ENCODE data around the gene INVS. TPM values are rescaled to one million over a fixed set of nuclear protein-coding genes. Genes with fewer than 3 reads are reported as not detected.

INVS gene
- total RNA-seq, 4 donors from 2014 or later = 21.0 to 47.8 (median 31.6) TPM

DNA sequence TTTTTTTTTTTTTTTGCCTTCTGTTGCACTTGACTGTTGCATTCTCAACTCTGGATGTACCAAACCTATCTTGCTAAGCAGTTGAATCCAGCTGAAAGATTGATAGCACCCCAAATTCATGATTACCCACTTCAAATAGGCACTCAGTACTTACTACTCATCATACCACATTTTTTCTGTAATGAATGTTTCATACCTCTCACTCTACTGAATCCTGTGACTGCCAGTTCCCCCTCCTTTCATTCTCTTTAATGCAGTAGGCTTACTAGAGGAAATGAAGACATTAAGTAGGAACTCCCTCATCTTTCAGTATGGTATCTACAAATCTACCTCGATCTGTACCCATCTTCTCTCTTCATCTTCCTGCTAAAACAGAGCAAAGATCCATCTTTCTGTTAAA is 6.8 kb downstream of the INVS start:
- Histone ChIP-seq H3K27ac (no peak overlapping the region), H3K27me3 (no peaks in the 10 kb centered on the region), H3K9me3 (no peaks in the 10 kb centered on the region), H3K36me3 (peaks cover 0 to 32% (median 8%) of the 10 kb centered on the region in 4 donors), H3K4me3 (no peak overlapping the region), H3K4me1 (peaks cover 0 to 4% (median 2%) of the 10 kb centered on the region in 4 donors)
- intact Hi-C loops (cut with DNase I; ENCODE audit: low total_unique reads) = no loop called here
- 0 to 45% methylated on average over 1 of the region's 1 CpG for WGBS, 2 donors (ENCODE audit: low coverage in 1 of 2)
- TF ChIP-seq POLR2AphosphoS5 (IDR thresholded peaks at IDR 0.05) (no peak), POLR2A (IDR thresholded peaks at IDR 0.05) (no peak), EP300 (IDR thresholded peaks at IDR 0.05; ENCODE audit: low read depth) (no peak)
- TF ChIP-seq, protein P1, sequence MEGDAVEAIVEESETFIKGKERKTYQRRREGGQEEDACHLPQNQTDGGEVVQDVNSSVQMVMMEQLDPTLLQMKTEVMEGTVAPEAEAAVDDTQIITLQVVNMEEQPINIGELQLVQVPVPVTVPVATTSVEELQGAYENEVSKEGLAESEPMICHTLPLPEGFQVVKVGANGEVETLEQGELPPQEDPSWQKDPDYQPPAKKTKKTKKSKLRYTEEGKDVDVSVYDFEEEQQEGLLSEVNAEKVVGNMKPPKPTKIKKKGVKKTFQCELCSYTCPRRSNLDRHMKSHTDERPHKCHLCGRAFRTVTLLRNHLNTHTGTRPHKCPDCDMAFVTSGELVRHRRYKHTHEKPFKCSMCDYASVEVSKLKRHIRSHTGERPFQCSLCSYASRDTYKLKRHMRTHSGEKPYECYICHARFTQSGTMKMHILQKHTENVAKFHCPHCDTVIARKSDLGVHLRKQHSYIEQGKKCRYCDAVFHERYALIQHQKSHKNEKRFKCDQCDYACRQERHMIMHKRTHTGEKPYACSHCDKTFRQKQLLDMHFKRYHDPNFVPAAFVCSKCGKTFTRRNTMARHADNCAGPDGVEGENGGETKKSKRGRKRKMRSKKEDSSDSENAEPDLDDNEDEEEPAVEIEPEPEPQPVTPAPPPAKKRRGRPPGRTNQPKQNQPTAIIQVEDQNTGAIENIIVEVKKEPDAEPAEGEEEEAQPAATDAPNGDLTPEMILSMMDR (IDR thresholded peaks at IDR 0.05) = no peak
- in situ Hi-C loops (cut with MboI; ENCODE audit: low pct_ligation_motif_present in 1 of 4, low pct_unique_long_range_greater_than_20kb in 1 of 4, low sequenced_read_pairs in 3 of 4) = no loop called here
- DNase-seq = no peak

DNA sequence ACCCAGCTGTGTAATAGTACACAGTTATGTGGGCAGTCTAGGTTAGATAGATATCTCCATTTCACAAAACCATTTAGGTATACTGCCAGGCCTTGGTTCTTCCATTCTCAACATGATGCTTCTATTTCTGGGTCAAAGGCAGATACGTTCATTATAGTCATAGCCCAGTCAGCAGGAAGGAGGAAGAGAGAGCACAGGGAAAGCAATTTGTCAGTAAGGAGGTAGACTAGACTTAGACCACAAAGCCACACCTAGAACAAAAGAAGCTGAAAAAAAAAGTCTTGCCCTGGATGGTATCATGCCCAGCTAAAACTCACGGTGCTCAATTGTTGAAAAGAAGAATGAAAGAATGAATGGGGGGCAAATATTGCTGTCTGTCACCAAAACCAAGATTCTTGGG is 7.6 kb downstream of the INVS start:
- Histone ChIP-seq H3K4me1 (peaks cover 0 to 7% (median 3%) of the 10 kb centered on the region in 4 donors), H3K9me3 (no peaks in the 10 kb centered on the region), H3K4me3 (no peak overlapping the region), H3K27me3 (no peaks in the 10 kb centered on the region), H3K36me3 (peaks cover 0 to 32% (median 8%) of the 10 kb centered on the region in 4 donors), H3K27ac (no peak overlapping the region)
- 83 to 95% methylated on average over 2 of the region's 2 CpGs for WGBS, 2 donors (ENCODE audit: low coverage in 1 of 2)
- intact Hi-C loops (cut with DNase I; ENCODE audit: low total_unique reads) = no loop called here
- in situ Hi-C loops (cut with MboI; ENCODE audit: low pct_ligation_motif_present in 1 of 4, low pct_unique_long_range_greater_than_20kb in 1 of 4, low sequenced_read_pairs in 3 of 4) = no loop called here
- DNase-seq = no peak
- TF ChIP-seq, protein P1 (IDR thresholded peaks at IDR 0.05) = no peak
- no peak for TF ChIP-seq POLR2AphosphoS5 (IDR thresholded peaks at IDR 0.05)
- no peak for TF ChIP-seq EP300 (IDR thresholded peaks at IDR 0.05; ENCODE audit: low read depth)
- no peak for TF ChIP-seq POLR2A (IDR thresholded peaks at IDR 0.05)

DNA sequence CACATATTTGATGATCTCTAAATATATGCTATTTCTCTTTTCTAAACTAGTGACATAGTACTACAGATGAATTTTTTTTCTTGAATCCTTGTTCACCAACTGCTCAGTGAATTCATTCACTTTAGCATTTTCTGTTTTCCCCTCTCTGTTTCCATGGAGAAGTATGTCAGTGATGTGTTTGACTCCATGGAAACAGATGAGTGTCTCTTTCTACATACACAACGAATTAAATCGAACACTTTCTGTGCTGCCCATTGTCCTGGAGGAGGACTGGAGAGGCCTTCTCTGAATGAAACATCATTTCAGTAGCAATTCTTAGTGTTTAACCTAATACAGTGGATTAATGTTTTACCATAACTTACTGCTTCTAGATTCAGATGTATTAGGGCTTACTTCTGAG is 9.5 kb downstream of the INVS start:
- TF ChIP-seq, protein P1 (IDR thresholded peaks at IDR 0.05) = no peak
- TF ChIP-seq POLR2AphosphoS5 (IDR thresholded peaks at IDR 0.05) (no peak), EP300 (IDR thresholded peaks at IDR 0.05; ENCODE audit: low read depth) (no peak), POLR2A (IDR thresholded peaks at IDR 0.05) (no peak)
- Histone ChIP-seq H3K4me3 (no peak overlapping the region), H3K9me3 (no peaks in the 10 kb centered on the region), H3K4me1 (peaks cover 0 to 7% (median 3%) of the 10 kb centered on the region in 4 donors), H3K27ac (no peak overlapping the region), H3K36me3 (peaks cover 0 to 32% (median 8%) of the 10 kb centered on the region in 4 donors), H3K27me3 (no peaks in the 10 kb centered on the region)
- WGBS, 2 donors (ENCODE audit: low coverage in 1 of 2) = 64 to 67% methylated on average over 2 of the region's 2 CpGs
- in situ Hi-C loops (cut with MboI; ENCODE audit: low pct_ligation_motif_present in 1 of 4, low pct_unique_long_range_greater_than_20kb in 1 of 4, low sequenced_read_pairs in 3 of 4) (no loop called here), intact Hi-C loops (cut with DNase I; ENCODE audit: low total_unique reads) (no loop called here)
- no peak for DNase-seq

DNA sequence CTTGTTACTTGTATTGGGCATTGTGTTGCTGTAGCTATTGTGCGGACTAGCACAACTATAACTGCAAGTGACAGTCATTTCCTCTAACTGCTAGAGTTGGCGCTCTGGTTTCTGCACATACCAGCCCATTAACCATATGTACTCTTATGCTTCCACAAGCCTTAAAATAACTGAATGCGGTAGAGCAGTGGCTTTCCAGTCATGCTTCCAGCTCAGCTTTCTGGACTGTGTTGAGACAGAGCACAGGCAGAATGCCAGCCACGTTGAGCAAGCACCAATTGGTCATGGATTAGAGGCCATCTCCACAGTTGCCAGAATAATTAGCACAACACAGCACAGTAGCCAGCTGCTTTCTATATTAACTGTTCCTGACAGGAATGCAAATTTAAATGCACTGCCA is 12.2 kb downstream of the INVS start:
- H3K4me3 ChIP-seq = no peak overlapping the region
- H3K27me3 ChIP-seq = no peaks in the 10 kb centered on the region
- in situ Hi-C loops (cut with MboI; ENCODE audit: low pct_ligation_motif_present in 1 of 4, low pct_unique_long_range_greater_than_20kb in 1 of 4, low sequenced_read_pairs in 3 of 4) (no loop called here), intact Hi-C loops (cut with DNase I; ENCODE audit: low total_unique reads) (no loop called here)
- 63 to 100% methylated on average over 1 to 4 of the region's 4 CpGs for WGBS, 2 donors (ENCODE audit: low coverage in 1 of 2)
- peaks cover 0 to 7% (median 3%) of the 10 kb centered on the region in 4 donors for H3K4me1 ChIP-seq
- no peak for TF ChIP-seq POLR2AphosphoS5 (IDR thresholded peaks at IDR 0.05)
- TF ChIP-seq, protein P1 (IDR thresholded peaks at IDR 0.05) = no peak
- no peak for TF ChIP-seq POLR2A (IDR thresholded peaks at IDR 0.05)
- TF ChIP-seq EP300 (IDR thresholded peaks at IDR 0.05; ENCODE audit: low read depth) = no peak
- DNase-seq = peak; percentile 59
- peaks cover 0 to 13% (median 2%) of the 10 kb centered on the region in 4 donors for H3K36me3 ChIP-seq
- H3K27ac ChIP-seq = peak overlapping the region in 3 of 4 donors; percentile 5 to 37 (median 27)
- H3K9me3 ChIP-seq = no peaks in the 10 kb centered on the region
